OCI-LY3 (cell line): ENCODE measurements around the gene GALR2.

Experiments
- CTCF ChIP-seq: fragments of 200-600, 300-600 bp; sonication (generic); IDR thresholded peaks from 2 replicates; pipeline ENCODE4 v1.5.1; 2014; ENCODE audit warnings: antibody characterized with exemption, low read length, low read depth
- EZH2phosphoT487 ChIP-seq: fragments of 200-600 bp; shearing (Covaris generic); IDR thresholded peaks from 2 replicates; pipeline ENCODE4 v1.6.1; 2018; ENCODE audit warnings: antibody characterized with exemption, mixed run types, low read depth

GRCh38 chr17:76120658-76121008 is 46.1 kb downstream of the GALR2 start:
- no peak for TF ChIP-seq CTCF
- TF ChIP-seq EZH2phosphoT487, result no peak
